GM12878 (cell line): ENCODE data around the gene SERPINA4. TPM values are rescaled to one million over a fixed set of nuclear protein-coding genes. Genes with fewer than 3 reads are reported as not detected.

Experiments used
- ATAC-seq: fragments of 200-7000 bp; cut with Tn5 transposase; 3 replicates; pipeline ENCODE4 v1.9.1; 2020; ENCODE audit warnings: mild to moderate bottlenecking, moderate library complexity
- BruUV-seq: library from RNA; stranded (reverse); fragments of 400-500 nt; replicated peaks from 2 replicates; lab custom pipeline; 2021; lab: Mats Ljungman, UMichigan
- CTCF ChIA-PET: fragments of 300-600 bp; sonication (Branson Sonifier 250); formaldehyde crosslinking; extraction: SDS; loops from one replicate; lab custom pipeline; 2021; ENCODE audit warnings: inconsistent platforms; lab: Yijun Ruan, JAX
- POLR2A ChIA-PET: fragments of 350-600 bp; formaldehyde crosslinking; extraction: SDS; loops from one replicate; lab custom pipeline; 2021; ENCODE audit warnings: inconsistent platforms; lab: Charles Lee
- RAD21 ChIA-PET: fragments of 300-600 bp; sonication (Branson Sonifier 250); formaldehyde crosslinking; loops from one replicate; lab custom pipeline; 2023; ENCODE audit warnings: antibody characterized with exemption; ENCODE audit not compliant: unreplicated experiment; lab: Charles Lee
- SMC1A ChIA-PET: fragments of 300-600 bp; sonication (Branson Sonifier 250); formaldehyde crosslinking; loops from one replicate; lab custom pipeline; 2023; ENCODE audit not compliant: unreplicated experiment, uncharacterized antibody; lab: Charles Lee
- DNase-seq: peaks from one replicate; pipeline ENCODE4 v3.0.0-alpha.2; 2011; ENCODE audit warnings: low read depth, low spot score
- FAIRE-seq: peaks from 3 replicates; lab custom pipeline; 2011; peaks lifted over from hg19 to GRCh38; lab: Jason Lieb, UNC
- H2AFZ ChIP-seq: 2 replicates; pipeline ENCODE4 v1.6.0; 2011; ENCODE audit warnings: low read depth, low read length, control low read depth; ENCODE audit not compliant: control insufficient read depth
- H3K27ac ChIP-seq: 2 replicates; pipeline ENCODE4 v1.5.1; 2011; ENCODE audit warnings: control low read depth; ENCODE audit not compliant: control insufficient read depth, insufficient read depth
- H3K27me3 ChIP-seq, 2 experiments: replicated peaks in 1 of 2; 2 replicates each; pipeline versions ENCODE4 v1.6.0 to v1.6.1; 2011; ENCODE audit warnings: low read length in 1 of 2; ENCODE audit not compliant: control insufficient read depth in 2 of 2, insufficient read depth in 2 of 2
- H3K36me3 ChIP-seq, 2 experiments: 2 replicates each; pipeline ENCODE4 v1.5.1; 2011; ENCODE audit warnings: low read length in 1 of 2; ENCODE audit not compliant: control insufficient read depth in 2 of 2, insufficient read depth in 2 of 2
- H3K4me1 ChIP-seq: 2 replicates; pipeline ENCODE4 v1.6.1; 2011; ENCODE audit warnings: mild to moderate bottlenecking, low read length, moderate library complexity, mixed read lengths; ENCODE audit not compliant: control insufficient read depth, insufficient read depth
- H3K4me2 ChIP-seq: 2 replicates; pipeline ENCODE4 v1.6.0; 2011; ENCODE audit warnings: control low read depth; ENCODE audit not compliant: control insufficient read depth, insufficient read depth
- H3K4me3 ChIP-seq: fragments of 200-600 bp; sonication (generic); 2 replicates; pipeline ENCODE4 v1.5.1; 2016
- H3K79me2 ChIP-seq: 2 replicates; pipeline ENCODE4 v1.6.0; 2011; ENCODE audit warnings: low read length; ENCODE audit not compliant: control insufficient read depth, insufficient read depth
- H3K9ac ChIP-seq: 2 replicates; pipeline ENCODE4 v1.8.0; 2011; ENCODE audit warnings: low read length, control low read depth, mixed read lengths; ENCODE audit not compliant: control insufficient read depth, insufficient read depth
- H3K9me3 ChIP-seq: replicated peaks from 3 replicates; pipeline ENCODE4 v1.5.1; 2011; ENCODE audit warnings: mild to moderate bottlenecking, low read length; ENCODE audit not compliant: control insufficient read depth, insufficient read depth
- H4K20me1 ChIP-seq: 2 replicates; pipeline ENCODE4 v1.6.0; 2011; ENCODE audit not compliant: control insufficient read depth, insufficient read depth
- EZH2 ChIP-seq: IDR thresholded peaks from 2 replicates; pipeline ENCODE4 v1.6.1; 2012; ENCODE audit warnings: low read depth, mild to moderate bottlenecking, control low read depth, inconsistent platforms, low read length, borderline replicate concordance; ENCODE audit not compliant: control insufficient read depth
- MEF2B ChIP-seq: fragments of 450-650 bp; IDR thresholded peaks from 2 replicates; pipeline ENCODE4 v1.6.1; 2018; ENCODE audit warnings: mild to moderate bottlenecking, moderate library complexity; ENCODE audit not compliant: partially characterized antibody, poor library complexity, severe bottlenecking
- NFYA ChIP-seq: IDR thresholded peaks from 2 replicates; pipeline ENCODE4 v1.6.1; 2011; ENCODE audit warnings: low read depth, mild to moderate bottlenecking, low read length, improper control_type of control experiment, borderline replicate concordance
- NR2C2 ChIP-seq: IDR thresholded peaks from 2 replicates; pipeline ENCODE4 v1.6.1; 2011; ENCODE audit warnings: borderline replicate concordance, low read depth; ENCODE audit not compliant: control insufficient read depth, insufficient read length
- NRF1 ChIP-seq: conservative IDR thresholded peaks from 2 replicates; pipeline ENCODE4 v1.6.1; 2011; ENCODE audit warnings: mild to moderate bottlenecking, low read depth, low read length, improper control_type of control experiment
- RB1 ChIP-seq: fragments of 450-650 bp; formaldehyde crosslinking; IDR thresholded peaks from 2 replicates; pipeline ENCODE4 v1.6.1; 2017; ENCODE audit warnings: mild to moderate bottlenecking, borderline replicate concordance
- SIX5 ChIP-seq: IDR thresholded peaks from 2 replicates; pipeline ENCODE4 v1.6.1; 2011; ENCODE audit warnings: mild to moderate bottlenecking, low read depth, low read length, moderate library complexity; ENCODE audit not compliant: severe bottlenecking
- SPI1 ChIP-seq: IDR thresholded peaks from 2 replicates; pipeline ENCODE4 v1.6.1; 2011; ENCODE audit warnings: low read depth, mild to moderate bottlenecking, low read length, moderate library complexity, borderline replicate concordance; ENCODE audit not compliant: insufficient read depth
- TCF12 ChIP-seq: IDR thresholded peaks from 2 replicates; pipeline ENCODE4 v1.6.1; 2011; ENCODE audit warnings: low read depth, mild to moderate bottlenecking, low read length
- ZBED1 ChIP-seq: IDR thresholded peaks from 2 replicates; pipeline ENCODE4 v1.6.1; 2016; ENCODE audit warnings: borderline replicate concordance
- ZSCAN29 ChIP-seq: fragments of 450-650 bp; IDR thresholded peaks from 2 replicates; pipeline ENCODE4 v1.6.1; 2017; ENCODE audit warnings: mild to moderate bottlenecking, moderate library complexity
- WGBS: methylation state at CpG from one replicate; pipeline ENCODE4 v1.1.6; 2016; ENCODE audit warnings: low lambda C conversion rate; ENCODE audit not compliant: insufficient replicate concordance, insufficient coverage; ENCODE audit errors: missing lambda C conversion rate; 5-methylcytosine and 5-hydroxymethylcytosine counted together
- in situ Hi-C: fragments of 300-500 bp; cut with MboI; formaldehyde crosslinking; loops from 9 replicates; pipeline ENCODE4 v1.14.3; 2018; ENCODE audit warnings: mixed read lengths
- intact Hi-C: fragments of 100-400 bp; cut with micrococcal nuclease; formaldehyde crosslinking; loops from one replicate; pipeline ENCODE4 v1.14.2; 2022; ENCODE audit not compliant: unreplicated experiment
- polyA plus RNA-seq, 11 experiments: library from polyadenylated mRNA; depleted of rRNA in 4 of 11; unstranded in 6 of 11; stranded (reverse) in 5 of 11; fragments of >200 nt; fragmentation: Nextera tagmentation in 4 of 11; fragmentation: Illumina TruSeq in 1 of 11; extraction: Ambion mirVana in 4 of 11; extraction: Trizol in 1 of 11; gene quantifications; 1 replicate in 1 of 11; 2 replicates in 10 of 11; pipeline versions ENCODE4 v1.2.1 to v1.2.3, GENCODE V29; 2011 to 2016; ENCODE audit warnings: inconsistent platforms in 2 of 11, missing spikeins in 2 of 11, low read depth in 1 of 11
- total RNA-seq, 4 experiments: library from RNA; depleted of rRNA in 3 of 4; stranded (reverse); fragments of >200 nt in 3 of 4; fragmentation: Illumina TruSeq in 1 of 4; extraction: Trizol in 1 of 4; gene quantifications; 2 replicates each; pipeline versions ENCODE4 v1.2.1 to v1.2.3, GENCODE V29; 2013 to 2021
- TF ChIP-seq, protein P1 (sequence below): IDR thresholded peaks from 2 replicates; pipeline ENCODE4 v1.6.1; 2012; ENCODE audit warnings: low read depth, low read length, improper control_type of control experiment
- TF ChIP-seq, protein P2 (sequence below): fragments of 150-350 bp; IDR thresholded peaks from 2 replicates; pipeline ENCODE4 v1.6.1; 2016; ENCODE audit warnings: low read depth, low read length

The SERPINA4 gene
- total and polyA plus RNA-seq, 10 of the 15 experiments (the other 5 are each of a cell fraction or from before 2014, with no cell fraction given), result 0.13 TPM; not detected in 9

GRCh38 chr14:94548131-94548998 lies 12.9 kb upstream of the SERPINA4 start:
- Histone ChIP-seq H3K79me2 (no peaks in the 10 kb centered on the region), H2AFZ (no peak overlapping the region), H3K9ac (no peak overlapping the region), H3K27ac (no peak overlapping the region), H3K27me3 (peaks cover 0 to 8% of the 10 kb centered on the region in 2 experiments; a peak in 1 of 4 replicates), H3K36me3 (no peaks in the 10 kb centered on the region), H3K4me3 (no peak overlapping the region), H3K9me3 (no peaks in the 10 kb centered on the region; the same call in 2 of the 3 replicates), H4K20me1 (no peaks in the 10 kb centered on the region), H3K4me1 (no peaks in the 10 kb centered on the region), H3K4me2 (no peak overlapping the region)
- no peak for FAIRE-seq
- CTCF ChIA-PET, result interaction anchor here (0.6 to 3.2 kb wide), 23 partner anchors 8 to 412 kb away, joined by 3 to 22 read pairs (median 3); partner anchors contain the start of gene SERPINA4
- ATAC-seq, result no peak
- WGBS, result 40% methylated on average over 14 of the region's 14 CpGs
- RAD21 ChIA-PET, result interaction anchor here (0.6 to 2.7 kb wide), 6 partner anchors 20 to 415 kb away, joined by 3 to 12 read pairs (median 3); no protein-coding TSS in a partner anchor
- BruUV-seq, result no TSS peak
- TF ChIP-seq RB1 (no peak), SIX5 (no peak), EZH2 (no peak), NRF1 (no peak), SPI1 (no peak), ZBED1 (no peak), NR2C2 (no peak), ZSCAN29 (no peak), MEF2B (no peak), TCF12 (no peak), NFYA (no peak)
- TF ChIP-seq, protein P1, sequence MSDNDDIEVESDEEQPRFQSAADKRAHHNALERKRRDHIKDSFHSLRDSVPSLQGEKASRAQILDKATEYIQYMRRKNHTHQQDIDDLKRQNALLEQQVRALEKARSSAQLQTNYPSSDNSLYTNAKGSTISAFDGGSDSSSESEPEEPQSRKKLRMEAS, result no peak
- TF ChIP-seq, protein P2, sequence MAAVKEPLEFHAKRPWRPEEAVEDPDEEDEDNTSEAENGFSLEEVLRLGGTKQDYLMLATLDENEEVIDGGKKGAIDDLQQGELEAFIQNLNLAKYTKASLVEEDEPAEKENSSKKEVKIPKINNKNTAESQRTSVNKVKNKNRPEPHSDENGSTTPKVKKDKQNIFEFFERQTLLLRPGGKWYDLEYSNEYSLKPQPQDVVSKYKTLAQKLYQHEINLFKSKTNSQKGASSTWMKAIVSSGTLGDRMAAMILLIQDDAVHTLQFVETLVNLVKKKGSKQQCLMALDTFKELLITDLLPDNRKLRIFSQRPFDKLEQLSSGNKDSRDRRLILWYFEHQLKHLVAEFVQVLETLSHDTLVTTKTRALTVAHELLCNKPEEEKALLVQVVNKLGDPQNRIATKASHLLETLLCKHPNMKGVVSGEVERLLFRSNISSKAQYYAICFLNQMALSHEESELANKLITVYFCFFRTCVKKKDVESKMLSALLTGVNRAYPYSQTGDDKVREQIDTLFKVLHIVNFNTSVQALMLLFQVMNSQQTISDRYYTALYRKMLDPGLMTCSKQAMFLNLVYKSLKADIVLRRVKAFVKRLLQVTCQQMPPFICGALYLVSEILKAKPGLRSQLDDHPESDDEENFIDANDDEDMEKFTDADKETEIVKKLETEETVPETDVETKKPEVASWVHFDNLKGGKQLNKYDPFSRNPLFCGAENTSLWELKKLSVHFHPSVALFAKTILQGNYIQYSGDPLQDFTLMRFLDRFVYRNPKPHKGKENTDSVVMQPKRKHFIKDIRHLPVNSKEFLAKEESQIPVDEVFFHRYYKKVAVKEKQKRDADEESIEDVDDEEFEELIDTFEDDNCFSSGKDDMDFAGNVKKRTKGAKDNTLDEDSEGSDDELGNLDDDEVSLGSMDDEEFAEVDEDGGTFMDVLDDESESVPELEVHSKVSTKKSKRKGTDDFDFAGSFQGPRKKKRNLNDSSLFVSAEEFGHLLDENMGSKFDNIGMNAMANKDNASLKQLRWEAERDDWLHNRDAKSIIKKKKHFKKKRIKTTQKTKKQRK, result no peak
- intact Hi-C loops, result no loop called here
- DNase-seq, result no peak
- SMC1A ChIA-PET, result interaction anchor here (0.8 to 1.3 kb wide), 5 partner anchors 9 to 125 kb away, joined by 3 to 10 read pairs (median 3); no protein-coding TSS in a partner anchor
- POLR2A ChIA-PET, result no interaction called here
- in situ Hi-C loops, result loop anchor here (5.0 kb wide), 1 partner anchor 116 kb away; no protein-coding TSS in a partner anchor
